NCI-H187 (cell line): ENCODE measurements around the gene MAP1A.

Experiments
- DNase-seq, 2 experiments: peaks; one replicate each; lab custom pipeline; 2025; lab: John Stamatoyannopoulos, UW

MAP1A gene

GRCh38 chr15:43517354-43518196 is at the start of gene MAP1A:
MAP1A (plus strand) TSS chr15:43517608; CDS start chr15:43521474, 3,866 bp downstream.
- peak in 1 of 2 experiments; percentile 30 for DNase-seq

GRCh38 chr15:43469867-43470266 is 47.5 kb upstream of the MAP1A start:
- no peak for DNase-seq

- DNase-seq, result no peak
These were observed 45.4 kb upstream of the MAP1A start for GRCh38 chr15:43471975-43472374.

GRCh38 chr15:43473885-43474284 is 43.5 kb upstream of the MAP1A start:
- no peak for DNase-seq

- DNase-seq, result no peak
These were observed 33.9 kb upstream of the MAP1A start for GRCh38 chr15:43483297-43484128.

GRCh38 chr15:43484455-43484854 is 33.0 kb upstream of the MAP1A start:
- DNase-seq, result no peak

GRCh38 chr15:43487271-43487895 is 30.0 kb upstream of the MAP1A start:
- DNase-seq, result no peak

GRCh38 chr15:43488790-43489189 is 28.6 kb upstream of the MAP1A start:
- DNase-seq, result no peak

GRCh38 chr15:43489191-43489590 is 28.2 kb upstream of the MAP1A start:
- no peak for DNase-seq

- no peak for DNase-seq
These were observed 25.1 kb upstream of the MAP1A start for GRCh38 chr15:43492266-43492665.

GRCh38 chr15:43492673-43493601 is 24.5 kb upstream of the MAP1A start, which contains the start of gene TP53BP1:
TP53BP1 (minus strand) TSS chr15:43493156; CDS start chr15:43493043, 113 bp downstream.
- DNase-seq, result peak; percentile 59 to 76

GRCh38 chr15:43493703-43494472 is 23.5 kb upstream of the MAP1A start:
- DNase-seq, result no peak

- DNase-seq, result no peak
These were observed 18.4 kb upstream of the MAP1A start for GRCh38 chr15:43498990-43499389.

GRCh38 chr15:43499635-43500034 is 17.8 kb upstream of the MAP1A start:
- DNase-seq, result no peak

- no peak for DNase-seq
These were observed 11.7 kb upstream of the MAP1A start for GRCh38 chr15:43505738-43506137.

GRCh38 chr15:43508421-43508820 is 9.0 kb upstream of the MAP1A start:
- DNase-seq, result no peak

- no peak for DNase-seq
These were observed 8.3 kb upstream of the MAP1A start for GRCh38 chr15:43508991-43509659.

GRCh38 chr15:43509660-43510199 is 7.7 kb upstream of the MAP1A start:
- DNase-seq, result peak in 1 of 2 experiments; percentile 2

- DNase-seq, result peak; percentile 79 to 97
These were observed 7.0 kb upstream of the MAP1A start for GRCh38 chr15:43510200-43511011.
